HS-27A (cell line): Measurements from ENCODE around the gene ZFP90.
"Not testable (repeated sequence)": the region's sequence is repeated elsewhere in the genome, so short reads cannot be mapped to it uniquely, and the experiment has no call there.

Source experiments
- DNase-seq: peaks from one replicate; pipeline ENCODE4 v3.0.0-alpha.2; 2012; ENCODE audit warnings: low read depth, missing footprints

ZFP90 gene

DNA sequence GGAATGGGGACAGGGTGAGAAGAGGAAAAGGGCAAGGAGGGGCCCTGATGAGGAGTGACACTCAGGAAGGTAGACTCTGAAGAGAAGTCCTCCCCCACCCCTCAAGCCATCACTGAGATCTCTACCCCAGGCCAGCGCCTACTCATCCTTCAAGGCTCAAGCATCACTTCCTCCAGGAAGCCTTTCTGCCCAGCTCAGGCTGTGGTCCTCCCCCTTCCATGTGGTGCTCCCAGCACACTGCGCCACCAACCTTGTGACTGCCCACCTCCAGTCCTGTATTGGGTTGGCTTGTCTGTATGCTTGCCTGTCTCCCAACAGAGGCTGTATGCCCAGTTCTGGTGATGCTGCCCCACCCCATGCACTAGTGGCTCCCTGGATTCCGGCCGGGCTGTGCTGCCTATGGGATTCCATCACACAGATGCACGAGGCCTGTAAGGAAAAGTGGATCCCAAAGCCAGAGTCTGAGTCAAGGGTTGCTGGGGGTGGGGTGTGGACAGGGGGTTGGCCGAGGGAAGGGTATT lies 19.8 kb upstream of the ZFP90 start:
- no peak for DNase-seq

DNA sequence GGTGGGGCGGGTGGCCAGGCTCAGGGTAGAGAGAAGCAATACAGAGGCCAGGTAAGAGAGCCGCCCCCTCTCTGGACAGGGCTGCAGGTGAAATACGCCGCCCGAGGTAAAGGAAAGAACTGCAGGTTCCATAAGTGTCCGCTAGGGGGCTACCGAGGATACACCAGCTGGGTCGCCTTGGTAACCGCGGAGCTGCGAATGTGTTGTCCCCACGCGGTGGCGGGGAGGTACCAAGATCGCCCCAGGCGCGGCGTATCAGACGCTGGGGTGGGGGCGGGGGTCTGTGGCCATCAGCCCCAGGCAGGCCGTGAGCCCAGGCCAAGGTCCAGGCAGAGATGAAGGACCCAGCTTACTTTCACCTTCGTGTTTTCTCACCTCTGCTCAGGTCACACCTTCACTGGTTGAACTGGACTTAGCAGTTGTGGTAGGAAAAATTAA lies 18.4 kb upstream of the ZFP90 start:
- DNase-seq = no peak

DNA sequence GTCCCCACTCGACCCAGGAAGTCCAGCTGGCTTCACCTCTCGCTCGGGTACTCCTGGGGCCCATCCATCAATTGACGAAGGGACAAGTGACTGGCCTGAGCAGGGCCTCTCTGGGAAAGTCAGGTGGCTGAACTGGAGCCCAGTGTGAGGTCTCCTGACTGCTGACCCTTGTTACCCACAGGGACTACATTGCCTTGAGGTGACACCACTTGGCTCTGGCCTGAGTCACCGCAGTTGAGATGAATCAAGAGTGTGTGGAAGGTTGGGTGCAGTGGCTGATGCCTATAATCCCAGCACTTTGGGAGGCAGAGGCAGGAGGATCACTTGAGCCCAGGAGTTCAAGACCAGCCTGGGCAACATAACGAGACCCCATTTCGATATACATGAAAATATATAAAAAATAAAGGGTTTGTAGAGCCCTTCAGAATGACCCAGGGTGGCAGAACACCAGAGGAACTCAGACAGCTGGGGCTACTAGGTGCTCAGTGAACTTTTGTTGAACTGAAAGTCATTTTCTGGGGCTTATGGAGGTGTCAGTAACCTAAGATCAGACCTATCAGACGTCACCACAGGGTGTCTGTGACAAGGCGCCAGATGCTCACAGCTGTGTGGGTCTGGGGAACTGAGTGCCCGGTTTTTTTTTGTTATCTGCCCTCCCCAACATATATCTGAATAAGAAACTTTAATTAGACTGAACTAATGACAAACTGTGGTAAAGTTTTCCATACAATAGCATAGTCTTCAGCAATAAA lies 14.8 kb upstream of the ZFP90 start:
- no peak for DNase-seq

DNA sequence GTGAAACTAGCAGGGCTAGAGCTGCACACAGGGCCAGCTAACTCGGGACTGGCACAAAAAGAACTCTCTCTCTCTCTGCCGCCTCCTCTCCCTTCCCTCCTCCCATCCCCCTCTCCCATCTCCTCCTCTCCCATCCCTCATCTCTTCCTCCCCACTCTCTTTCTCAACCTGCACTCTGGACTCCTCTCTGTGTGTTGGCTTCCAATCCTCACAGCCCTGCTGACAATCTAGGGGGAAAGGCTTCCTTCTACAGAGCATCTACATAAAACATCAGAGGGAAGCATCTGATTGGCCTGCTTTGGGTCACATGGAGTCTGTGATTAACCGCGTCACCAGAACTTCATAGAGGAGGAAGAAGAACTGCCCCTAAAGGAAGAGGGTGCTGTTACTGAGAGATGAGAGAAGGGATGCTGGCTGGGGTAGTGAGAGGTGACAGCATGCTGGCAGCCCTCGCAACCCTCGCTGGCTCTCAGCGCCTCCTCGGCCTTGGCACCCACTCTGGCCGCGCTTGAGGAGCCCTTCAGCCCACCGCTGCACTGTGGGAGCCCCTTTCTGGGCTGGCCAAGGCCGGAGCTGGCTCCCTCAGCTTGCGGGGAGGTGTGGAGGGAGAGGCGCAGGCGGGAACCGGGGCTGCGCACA lies 12.8 kb upstream of the ZFP90 start:
- no peak for DNase-seq

DNA sequence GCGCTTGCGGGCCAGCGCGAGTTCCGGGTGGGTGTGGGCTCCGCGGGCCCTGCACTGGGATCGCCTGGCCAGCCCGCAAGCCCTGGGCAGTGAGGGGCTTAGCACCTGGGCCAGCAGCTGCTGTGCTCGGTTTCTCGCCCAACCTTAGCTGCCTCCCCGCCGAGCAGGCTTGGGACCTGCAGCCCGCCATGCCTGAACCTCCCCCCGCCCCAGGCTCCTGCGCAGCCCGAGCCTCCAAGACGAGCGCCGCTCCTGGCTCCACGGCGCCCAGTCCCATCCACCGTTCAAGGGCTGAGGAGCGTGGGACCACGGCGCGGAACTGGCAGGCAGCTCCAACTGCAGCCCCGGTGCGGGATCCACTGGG lies 12.3 kb upstream of the ZFP90 start:
- DNase-seq = no peak

DNA sequence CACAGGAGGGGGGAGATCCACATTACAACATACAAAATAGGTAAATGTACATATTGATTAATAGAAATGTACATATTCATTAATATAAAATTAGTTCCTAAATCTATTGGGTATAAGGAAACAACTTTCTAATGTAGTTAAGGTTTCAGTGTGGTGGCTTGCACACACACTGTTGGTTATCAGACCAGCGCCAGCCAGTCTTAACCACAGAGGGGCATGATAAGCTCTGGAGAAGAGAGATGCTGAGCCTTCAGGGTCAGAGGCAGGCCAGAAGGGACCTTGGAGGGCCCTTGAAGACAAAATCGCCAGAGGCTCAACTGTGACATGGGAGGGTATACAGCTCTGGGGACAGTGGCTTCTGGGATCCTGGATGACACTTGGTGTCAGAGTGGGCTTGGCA lies 10.9 kb upstream of the ZFP90 start:
- DNase-seq = no peak

DNA sequence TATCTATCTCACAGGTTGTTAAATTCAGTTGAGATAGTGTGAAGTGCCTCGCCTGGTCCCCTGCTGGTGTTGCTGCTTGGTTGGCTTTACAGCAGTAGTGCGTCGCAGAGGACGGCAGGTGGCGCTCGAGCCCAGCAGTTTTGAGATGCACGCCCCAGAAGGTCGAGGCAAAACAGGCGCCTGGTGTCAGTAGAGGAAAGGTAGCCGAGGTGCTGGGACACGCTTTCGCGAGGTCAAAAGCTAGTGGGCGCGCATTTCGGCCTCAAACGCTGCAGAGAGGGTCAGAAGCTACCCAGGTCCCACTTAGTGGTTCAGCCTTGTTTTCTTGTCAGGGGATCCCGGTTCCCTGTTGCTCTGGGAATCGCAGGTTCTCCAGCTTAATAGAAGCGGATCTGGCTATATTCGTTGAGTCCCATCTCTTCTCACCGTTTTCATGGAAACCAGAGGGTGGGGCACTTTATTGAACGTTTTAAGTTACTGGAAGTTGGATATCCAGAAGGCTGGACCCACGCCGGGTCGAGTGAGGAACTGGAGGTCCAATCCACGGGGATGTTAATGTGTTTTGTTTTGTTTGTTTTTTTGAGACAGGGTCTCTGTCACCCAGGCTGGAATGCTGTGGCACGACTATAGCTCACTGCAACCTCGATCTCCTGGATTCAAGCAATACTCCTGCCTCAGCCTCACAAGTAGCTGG lies 10.3 kb upstream of the ZFP90 start:
- DNase-seq = peak; percentile 64

DNA sequence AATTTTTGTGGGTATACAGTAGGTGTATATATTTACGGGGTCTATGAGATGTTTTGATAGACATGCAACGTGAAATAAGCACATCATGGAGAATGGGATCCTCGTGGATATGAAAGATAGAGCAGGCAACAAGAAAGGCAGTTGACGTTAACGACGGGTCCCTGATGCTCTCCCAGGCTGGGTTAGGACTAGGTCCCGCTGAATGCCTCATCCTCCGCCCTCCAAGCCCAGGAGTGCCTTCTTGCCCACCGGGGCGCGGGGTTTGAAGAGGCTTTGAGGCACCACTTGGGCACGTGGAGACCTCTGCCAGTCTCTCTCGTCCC lies 9.5 kb upstream of the ZFP90 start:
- no peak for DNase-seq

DNA sequence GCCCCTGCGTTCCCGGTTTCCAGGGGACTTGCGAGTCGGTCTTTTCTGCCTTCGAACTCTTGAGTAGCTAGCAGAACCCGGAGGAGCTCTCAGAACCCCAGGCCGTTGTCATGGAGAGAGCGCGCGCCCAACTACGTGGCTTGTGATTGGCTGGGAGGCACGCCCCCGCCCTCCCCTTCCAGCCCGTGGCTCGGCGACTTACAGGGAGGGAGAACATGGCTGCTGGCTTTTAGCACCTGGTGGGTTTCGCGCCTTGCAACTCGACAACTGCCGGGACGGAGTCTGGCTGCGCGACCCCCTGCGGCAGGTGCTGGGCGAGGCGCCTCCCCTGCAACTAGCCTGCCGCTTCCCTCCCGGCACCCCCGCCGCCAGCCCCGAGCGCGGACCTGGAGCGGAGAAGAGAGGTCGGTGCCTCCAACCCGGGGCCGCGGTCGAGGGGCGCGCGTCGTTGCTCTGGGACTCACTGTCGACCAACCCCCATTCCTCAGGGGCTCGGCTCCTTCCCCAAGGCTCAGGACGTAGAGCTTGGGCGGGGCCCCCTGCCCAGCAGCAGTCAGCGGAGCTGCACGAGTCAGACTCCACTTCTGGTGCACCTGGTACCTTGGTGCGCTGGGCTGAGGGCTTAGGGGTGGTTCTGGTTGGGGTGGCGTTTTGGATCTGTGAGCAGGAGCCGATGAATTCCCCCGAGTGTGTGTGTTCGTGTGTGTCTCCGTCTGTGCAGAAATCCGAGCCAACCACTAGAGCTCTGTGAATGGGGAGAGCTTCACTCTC lies 9.0 kb upstream of the ZFP90 start:
- DNase-seq = peak; percentile 57

DNA sequence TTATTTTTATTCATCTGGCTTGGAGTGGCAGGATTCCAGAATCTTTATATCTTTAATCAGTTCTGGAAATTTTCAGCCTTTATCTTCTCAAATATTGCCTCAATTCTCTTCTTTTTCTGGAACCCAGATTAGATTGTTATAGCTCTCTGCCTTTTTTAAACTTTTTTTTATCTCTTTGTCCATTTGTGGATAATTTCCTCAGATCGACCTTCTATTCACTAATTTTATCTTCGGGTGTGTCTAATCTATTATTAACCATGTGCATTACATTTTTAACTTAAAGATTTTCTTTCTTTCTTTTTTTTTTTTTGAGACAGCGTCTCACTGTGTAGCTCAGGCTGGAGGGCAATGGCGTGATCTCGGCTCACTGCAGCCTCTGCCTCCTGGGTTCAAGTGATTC lies 5.2 kb upstream of the ZFP90 start:
- no peak for DNase-seq

DNA sequence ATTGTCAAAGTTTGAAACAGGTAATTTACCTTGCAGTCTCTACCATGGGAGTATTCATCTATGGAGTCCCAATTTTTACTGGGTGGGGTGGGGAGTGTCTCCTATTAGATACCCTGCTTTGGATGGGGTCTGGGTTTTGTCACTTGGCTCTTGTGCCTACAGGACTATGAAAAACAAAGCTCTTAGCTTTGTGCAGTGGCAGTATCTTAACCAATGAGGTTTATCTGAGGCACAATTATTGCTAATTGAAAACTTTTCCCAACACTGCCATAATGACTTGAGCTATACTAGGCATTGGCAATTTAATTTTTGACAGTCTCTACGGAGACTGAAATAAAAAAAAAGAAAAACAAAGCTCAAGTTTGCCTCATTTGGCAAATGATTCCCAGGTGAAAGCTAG lies 3.8 kb upstream of the ZFP90 start:
- no peak for DNase-seq

DNA sequence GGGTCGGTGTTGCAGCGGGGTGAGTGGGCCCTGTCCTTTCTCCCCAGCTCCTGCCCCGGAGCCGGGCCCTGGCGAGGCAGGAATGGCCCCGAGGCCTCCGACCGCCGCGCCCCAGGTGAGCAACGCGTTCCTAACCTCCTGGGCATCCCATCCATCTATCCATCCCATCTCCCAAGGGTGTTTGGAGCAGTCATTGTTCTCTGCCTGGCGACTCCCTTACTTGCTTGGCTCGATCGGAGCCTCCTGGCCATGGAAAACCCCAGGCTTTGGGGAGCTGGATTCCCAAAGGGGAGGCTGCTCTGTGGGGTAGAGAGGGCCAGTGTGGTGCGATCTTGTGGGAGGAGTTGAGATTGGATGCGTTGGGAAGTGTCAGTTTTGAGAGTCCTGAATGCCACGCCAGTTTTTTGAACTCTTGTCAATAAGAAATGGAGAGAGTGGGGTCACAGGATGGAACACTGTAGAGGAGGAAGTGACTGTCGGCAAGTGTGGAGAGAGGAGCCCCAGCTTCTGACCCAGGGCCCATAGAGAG lies 684 bp downstream of the ZFP90 start:
- no peak for DNase-seq

DNA sequence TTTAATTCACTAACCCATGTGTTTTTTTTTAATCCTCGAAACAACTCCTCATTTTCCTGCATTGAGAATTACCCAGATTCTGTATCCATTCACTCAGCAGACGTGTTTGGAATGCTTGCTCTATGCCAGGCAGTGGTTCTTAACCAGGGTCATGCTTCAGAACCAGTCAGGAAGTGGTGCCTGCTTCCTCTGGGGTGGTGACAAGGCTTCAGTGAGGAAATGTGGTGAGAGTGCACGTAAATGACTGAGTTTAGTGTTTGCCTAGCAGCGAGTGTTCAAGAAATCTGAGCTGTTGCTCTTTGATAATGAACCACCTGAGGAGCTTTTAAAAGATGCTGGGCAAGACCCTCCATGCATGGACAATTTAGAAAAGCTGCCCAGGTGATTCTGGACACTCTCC lies 9.9 kb downstream of the ZFP90 start:
- no peak for DNase-seq

DNA sequence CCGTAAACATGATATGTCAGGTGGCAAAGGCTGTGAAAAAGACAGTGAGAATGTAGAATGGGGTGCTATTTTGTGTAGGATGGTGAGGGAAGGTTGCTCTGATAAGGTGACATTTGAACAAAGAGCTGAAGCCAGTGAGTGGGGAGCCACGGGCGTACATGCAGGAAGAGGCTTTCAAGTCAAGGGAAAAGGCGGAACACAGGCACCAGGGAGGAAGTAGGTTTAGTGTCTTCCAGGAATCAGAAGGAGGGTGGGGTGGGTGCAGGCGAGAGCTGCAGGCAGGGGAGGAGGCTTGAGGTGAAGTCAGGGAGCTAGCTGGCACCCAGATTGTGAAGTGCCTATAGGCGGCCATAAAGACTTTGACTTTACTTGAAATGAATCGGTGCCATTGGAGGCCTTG lies 14.1 kb downstream of the ZFP90 start:
- DNase-seq = no peak

DNA sequence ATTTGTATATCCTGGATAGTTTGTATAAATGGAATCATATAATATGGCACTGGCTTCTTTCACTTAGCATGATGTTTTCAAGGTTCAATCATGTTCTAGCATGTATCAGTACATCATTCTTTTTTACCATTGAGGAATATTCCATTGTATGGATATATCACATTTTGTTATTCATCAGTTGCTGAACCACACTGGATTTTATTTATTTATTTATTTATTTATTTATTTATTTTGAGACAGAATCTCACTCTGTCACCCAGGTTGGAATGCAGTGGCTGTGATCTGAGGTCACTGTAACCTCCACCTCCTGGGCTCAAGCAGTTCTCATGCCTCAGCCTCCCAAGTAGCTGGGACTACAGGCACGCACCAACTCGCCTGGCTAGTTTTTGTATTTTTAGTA lies 21.2 kb downstream of the ZFP90 start:
- not testable (repeated sequence) for DNase-seq

DNA sequence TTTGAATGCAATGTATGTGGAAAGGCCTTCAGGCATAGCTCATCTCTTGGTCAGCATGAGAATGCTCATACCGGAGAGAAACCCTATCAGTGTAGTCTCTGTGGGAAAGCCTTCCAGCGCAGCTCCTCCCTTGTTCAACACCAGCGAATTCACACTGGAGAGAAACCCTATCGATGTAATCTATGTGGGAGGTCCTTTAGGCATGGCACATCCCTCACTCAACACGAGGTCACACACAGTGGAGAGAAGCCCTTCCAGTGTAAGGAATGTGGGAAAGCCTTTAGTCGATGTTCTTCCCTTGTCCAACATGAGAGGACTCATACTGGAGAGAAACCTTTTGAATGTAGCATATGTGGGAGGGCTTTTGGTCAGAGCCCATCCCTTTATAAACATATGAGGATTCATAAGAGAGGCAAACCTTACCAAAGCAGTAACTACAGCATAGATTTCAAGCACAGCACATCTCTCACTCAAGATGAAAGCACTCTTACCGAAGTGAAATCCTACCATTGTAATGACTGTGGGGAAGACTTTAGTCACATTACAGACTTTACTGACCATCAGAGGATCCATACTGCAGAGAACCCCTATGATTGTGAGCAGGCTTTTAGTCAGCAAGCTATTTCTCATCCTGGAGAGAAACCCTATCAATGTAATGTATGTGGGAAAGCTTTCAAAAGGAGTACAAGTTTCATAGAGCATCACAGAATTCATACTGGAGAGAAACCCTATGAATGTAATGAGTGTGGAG lies 24.7 kb downstream of the ZFP90 start:
- DNase-seq = no peak

DNA sequence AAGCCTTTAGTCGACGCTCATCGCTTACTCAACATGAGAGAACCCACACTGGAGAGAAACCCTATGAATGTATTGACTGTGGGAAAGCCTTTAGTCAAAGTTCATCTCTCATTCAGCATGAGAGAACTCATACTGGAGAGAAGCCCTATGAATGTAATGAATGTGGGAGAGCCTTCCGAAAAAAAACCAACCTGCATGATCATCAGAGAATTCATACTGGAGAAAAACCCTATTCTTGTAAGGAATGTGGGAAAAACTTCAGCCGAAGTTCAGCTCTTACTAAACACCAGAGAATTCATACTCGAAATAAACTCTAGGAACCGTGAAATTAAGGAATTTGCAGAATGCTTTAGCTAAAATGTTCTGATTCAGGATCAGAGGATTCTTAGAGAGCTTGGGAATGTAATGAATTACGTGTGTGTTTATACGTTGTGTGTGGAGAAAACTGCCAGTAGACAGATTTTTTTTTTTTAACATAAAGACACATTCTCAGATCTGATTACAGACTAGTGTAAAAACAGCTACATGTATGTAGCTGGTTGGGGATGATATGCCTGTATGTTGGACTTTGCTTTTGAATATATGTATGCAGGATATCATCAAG lies 25.4 kb downstream of the ZFP90 start:
- DNase-seq = no peak

DNA sequence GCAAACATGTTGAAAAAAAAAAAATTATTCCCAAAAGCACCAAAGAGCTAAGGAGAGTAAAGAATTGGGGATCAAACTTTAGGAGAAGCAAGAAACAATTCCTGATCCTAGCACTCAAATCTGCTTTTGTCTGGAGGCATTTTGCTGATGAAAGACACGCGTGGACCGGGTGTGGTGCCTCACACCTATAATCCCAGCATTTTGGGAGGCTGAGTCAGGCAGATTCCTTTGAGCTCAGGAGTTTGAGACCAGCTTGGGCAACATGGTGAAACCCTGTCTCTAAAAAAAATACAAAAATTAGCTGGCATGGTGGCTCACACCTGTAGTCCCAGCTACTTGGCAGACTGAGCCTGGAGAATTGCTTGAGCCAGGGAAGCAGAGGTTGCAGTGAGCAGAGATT lies 35.4 kb downstream of the ZFP90 start:
- DNase-seq = no peak

DNA sequence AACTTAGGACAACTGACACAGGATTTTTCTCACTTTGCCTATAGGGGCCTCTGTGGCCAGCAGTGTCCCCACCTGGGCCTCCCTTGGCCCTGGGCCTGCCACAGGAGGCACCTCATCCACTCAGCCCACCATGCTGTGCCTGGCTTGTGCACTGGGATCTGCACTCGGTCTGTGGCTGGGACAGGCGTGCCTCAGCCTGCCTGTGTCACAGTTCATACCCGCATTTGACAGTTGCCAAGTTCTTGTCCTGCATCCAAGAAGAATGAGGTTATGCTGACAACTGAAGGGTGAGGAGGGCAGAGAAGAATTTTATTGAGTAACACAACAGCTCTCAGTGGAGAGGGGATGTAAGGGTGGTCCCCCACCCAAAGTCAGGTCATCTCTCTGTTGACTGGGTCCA lies 36.0 kb downstream of the ZFP90 start:
- DNase-seq = no peak

DNA sequence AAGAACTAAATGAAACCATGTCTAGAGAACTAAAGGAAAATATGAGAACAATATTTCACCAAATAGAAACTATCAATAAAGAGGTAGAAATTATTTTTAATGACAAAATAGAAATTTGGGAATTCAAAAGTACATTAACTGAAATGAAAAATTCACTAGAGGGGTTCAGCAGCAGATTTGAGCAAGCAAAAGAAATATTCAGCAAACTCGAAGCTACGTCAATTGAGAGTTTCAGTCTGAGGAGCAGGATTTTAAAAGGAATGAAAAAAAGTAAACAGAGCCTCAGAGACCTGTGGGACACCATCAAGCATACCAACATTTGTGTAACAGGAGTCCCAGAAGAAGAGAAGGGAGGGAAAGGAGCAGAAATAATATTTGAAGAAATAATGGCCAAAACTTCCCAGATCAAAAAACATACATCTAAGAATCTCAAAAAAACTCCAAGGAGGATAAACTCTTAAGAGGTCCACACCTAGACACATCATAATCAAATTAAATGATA lies 38.3 kb downstream of the ZFP90 start:
- no peak for DNase-seq
